ENCODE measurements around the gene TEX2.
A peak's percentile ranks its signal among the peaks of the same experiment; 100 is the strongest.

Gene TEX2

GRCh38 chr17:64263000-64263766 lies at the start of gene TEX2:
Gene TEX2 (minus strand): TSS chr17:64263260. CDS start chr17:64214217, 49,043 bp downstream.
- DNase-seq (ENCODE audit: low read depth) = peak; percentile 24

DNA sequence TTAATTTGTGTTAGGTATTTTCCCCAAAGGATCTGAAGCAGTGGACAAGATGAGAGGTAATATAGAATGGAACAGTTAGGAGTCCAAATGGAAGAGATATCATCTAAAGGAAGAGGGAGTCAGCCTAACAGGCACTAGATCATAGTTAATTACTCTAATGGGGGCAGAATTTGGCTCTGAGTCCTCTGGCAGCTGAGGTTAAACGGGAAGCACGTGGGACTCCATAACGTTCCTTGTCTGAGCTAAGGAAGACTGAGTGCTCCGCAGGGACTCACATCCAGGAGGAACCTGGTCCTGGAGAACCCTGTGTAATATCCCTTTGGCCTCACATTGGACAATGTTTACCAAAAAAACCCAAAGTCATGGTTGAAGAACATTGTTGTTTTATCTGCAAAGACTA lies 46.6 kb upstream of the TEX2 start:
- DNase-seq (ENCODE audit: low read depth) = no peak

DNA sequence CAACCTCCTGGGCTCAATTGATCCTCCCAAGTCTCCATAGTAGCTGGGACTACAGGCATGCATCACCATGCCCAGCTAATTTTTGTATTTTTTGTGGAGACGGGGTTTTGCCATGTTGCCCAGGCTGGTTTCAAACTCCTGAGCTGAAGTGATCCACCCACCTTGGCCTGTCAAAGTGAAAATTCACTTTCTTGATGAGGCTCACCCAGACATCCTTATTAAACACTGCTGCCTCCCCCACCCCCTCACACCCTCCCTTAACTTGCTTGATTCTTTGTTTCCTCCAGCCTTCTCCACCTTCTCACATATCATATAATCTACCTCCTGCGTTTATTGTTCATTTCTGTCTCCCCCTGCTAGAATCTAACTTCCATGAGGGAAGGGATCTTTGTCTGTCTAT lies 46.0 kb upstream of the TEX2 start:
- DNase-seq (ENCODE audit: low read depth) = no peak

DNA sequence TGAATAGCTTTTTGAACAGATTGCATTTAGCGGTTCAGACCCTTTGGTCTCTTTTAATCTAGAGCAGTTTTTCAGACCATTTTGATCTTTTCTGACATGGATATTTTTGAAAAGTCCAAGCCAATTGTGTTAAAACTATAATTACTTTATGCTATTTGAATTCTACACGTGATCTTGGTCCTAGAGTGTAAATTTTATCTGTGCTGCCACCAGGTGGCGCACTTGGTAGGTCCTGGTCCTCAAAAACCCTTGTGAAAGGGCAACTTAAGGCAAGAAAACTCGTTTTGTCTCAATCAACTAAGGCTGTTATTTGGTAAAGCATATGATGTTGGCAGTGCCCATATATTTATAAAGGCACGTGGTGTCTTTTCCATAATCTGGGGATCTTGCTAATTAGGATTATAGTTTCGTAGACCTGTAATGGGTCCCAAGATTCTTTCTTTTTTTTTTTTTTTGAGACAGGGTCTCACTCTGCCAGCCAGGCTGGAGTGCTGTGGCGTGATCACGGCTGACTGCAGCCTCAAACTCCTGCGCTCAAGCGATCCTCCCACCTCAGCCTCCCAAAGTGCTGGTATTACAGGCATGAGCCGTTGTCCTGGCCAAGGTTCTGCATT lies 43.9 kb upstream of the TEX2 start:
- DNase-seq (ENCODE audit: low read depth) = peak; percentile 20

GRCh38 chr17:64304551-64304950 lies 41.5 kb upstream of the TEX2 start:
- DNase-seq (ENCODE audit: low read depth) = no peak

DNA sequence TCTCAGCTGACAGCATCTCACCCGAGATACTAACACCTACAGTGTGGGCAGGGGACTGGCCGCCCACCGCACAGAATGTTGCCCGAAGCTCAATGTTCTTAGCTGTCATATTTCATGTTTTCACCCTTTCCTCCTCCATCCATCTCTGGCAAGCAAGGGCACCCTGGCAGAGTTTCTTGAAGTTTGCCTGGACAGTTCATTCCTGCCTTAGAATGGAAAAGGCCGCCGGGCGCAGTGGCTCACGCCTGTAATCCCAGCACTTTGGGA lies 37.6 kb upstream of the TEX2 start:
- no peak for DNase-seq (ENCODE audit: low read depth)

DNA sequence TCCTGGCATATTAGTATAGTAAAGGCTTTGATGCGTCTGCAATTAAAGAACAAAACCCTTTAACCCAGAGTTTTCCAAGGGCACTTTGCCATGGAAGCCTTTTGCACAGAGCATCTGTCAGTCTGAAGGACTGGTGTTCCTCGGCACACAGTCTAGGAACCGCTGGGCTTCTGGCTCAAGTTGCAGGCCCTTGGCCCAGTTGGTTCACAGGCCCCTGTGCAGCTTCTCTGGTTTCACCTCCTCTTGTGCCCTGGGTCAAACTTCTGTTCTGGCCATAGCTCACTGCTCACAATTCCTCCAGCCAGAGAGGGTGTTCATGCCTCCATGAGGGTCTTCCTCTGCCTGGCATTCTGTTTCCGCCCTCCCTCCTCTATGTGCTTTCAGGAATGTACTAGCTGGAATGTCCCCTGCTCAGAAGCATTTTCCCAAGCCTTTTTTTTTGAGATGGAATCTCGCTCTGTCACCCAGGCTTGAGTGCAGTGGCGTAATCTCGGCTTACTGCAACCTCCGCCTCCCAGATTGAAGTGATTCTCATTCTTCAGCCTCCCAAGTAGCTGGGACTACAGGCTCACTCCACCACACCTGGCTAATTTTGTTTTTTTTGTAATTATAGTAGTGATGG lies 34.5 kb upstream of the TEX2 start:
- DNase-seq (ENCODE audit: low read depth) = no peak

- no peak for DNase-seq (ENCODE audit: low read depth)
Measured at GRCh38 chr17:64296246-64296645, 33.2 kb upstream of the TEX2 start.

GRCh38 chr17:64295146-64295545 lies 32.1 kb upstream of the TEX2 start:
- no peak for DNase-seq (ENCODE audit: low read depth)

- no peak for DNase-seq (ENCODE audit: low read depth)
Measured at GRCh38 chr17:64291268-64291851, 28.3 kb upstream of the TEX2 start.

GRCh38 chr17:64289741-64290141 lies 26.7 kb upstream of the TEX2 start:
- no peak for DNase-seq (ENCODE audit: low read depth)

DNA sequence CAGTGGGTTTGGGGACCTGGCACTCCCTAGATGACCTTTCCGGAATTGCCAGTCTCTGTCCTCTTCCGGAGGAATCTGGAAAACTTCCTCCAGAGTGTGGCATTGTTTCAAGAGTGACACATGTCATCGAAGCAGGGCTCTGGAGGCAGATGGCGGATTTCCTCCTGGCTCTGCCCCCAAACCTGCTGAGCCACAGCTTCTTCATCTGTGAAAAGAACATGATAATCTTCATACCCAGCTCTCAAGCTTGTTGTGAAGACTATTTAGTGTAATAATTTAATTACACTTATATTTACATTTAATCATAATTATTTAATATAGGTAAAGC lies 19.7 kb upstream of the TEX2 start:
- no peak for DNase-seq (ENCODE audit: low read depth)

DNA sequence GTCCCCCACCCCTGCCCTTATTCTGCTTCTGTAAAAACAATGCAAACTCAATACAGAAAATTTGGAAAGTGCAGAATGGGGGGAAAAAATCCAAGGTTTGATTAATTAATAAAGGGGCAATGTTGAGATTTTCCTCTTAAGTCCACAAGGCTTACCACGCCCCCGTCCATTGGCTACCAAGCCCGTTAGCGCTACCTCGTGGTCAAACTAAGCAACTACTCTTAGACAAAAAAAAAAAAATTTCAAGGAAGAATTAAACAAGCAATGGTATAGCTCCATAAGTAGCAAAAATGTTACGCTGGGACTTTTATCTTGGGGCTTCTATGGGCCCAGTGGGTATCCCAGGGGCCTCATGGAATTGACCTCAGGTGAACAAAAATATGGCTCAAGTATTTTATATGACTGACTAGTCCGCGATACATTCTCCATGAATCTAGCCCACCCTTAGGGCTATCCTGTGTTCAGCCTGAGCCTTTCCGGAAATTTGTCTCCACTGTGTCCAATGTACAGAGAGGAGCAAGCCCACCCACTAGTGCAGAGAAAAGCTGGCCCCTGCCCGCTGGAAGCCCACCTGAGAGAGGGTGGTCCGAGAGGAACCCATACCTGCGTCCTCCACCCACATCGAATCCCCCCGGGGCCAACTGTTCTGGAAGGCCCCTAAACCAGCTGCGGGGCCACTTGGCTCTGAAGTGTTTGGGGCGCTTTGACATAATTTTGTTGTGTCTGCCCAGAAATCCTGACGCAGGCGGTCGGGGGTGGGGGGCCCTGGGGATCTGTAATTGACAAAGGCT lies 19.1 kb upstream of the TEX2 start:
- DNase-seq (ENCODE audit: low read depth) = no peak

- DNase-seq (ENCODE audit: low read depth) = no peak
Measured at GRCh38 chr17:64278614-64279013, 15.6 kb upstream of the TEX2 start.

- DNase-seq (ENCODE audit: low read depth) = no peak
Measured at GRCh38 chr17:64277831-64278562, 14.9 kb upstream of the TEX2 start.

DNA sequence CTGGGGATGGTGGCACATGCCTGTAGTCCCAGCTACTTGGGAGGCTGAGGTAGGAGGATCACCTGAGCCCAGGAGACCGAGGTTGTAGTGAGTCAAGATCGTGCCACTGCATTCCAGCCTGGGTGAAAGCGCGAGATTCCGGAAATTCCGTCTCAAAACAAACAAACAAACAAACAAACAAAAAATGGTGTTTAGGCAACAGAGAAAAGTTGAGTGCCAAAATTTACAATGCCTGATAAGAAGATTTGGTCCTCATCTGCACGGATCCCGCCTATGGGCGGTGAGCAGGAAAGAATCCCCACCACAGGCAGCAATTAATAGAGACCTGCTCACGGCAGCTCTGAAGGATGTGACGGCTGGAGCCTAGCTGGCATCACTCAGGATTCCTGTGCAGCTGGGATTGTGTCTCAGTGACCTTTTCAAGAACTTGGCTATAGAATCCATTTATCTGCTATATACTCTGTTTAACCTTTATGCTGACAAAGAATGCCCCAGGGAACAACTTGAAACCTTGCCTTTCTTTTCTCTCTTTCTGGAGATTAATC lies 14.0 kb upstream of the TEX2 start:
- DNase-seq (ENCODE audit: low read depth) = no peak

DNA sequence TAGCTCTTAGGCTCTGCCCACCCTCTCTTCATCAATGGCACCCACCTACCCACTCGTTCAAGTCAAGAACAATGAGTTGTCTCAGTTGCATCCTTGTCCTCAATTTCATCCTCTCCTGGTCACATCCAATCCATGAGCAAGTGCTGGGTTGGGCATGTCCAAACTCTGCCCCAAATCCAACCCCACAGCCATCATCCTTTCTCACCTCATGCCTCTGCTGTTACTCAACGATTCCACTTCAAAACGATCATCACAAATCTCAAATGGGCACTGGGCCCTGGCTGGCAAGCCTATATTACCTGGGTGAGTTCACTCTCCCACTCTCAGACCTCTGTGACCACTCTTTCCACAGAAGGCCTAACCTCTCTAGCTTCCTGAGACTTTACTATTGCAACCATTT lies 12.0 kb upstream of the TEX2 start:
- DNase-seq (ENCODE audit: low read depth) = no peak

- DNase-seq (ENCODE audit: low read depth) = no peak
Measured at GRCh38 chr17:64273006-64273405, 9.9 kb upstream of the TEX2 start.

DNA sequence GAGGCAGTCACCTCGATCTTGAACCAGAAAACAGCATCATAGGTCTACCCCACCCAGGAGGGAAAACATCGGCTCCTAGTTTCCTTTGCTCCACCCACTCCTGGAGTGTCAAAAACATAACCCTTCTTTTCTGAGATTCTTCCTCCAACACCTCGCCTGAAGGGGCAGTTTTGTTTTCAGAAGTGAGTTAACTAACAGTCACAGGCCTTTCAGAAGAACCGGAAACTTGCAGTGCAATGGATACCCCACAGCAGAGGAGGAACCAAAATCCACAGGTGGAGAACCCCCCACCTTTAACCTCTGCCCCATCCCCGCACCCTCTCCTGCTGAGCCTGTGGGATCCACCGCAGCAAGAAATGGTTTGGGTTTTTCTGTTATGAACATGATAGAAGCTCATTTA lies 7.8 kb upstream of the TEX2 start:
- DNase-seq (ENCODE audit: low read depth) = no peak

GRCh38 chr17:64269687-64270649 lies 6.9 kb upstream of the TEX2 start:
- no peak for DNase-seq (ENCODE audit: low read depth)
